ENCODE measurements around the gene BNC2.

GRCh38 chr9:16613605-16614004 lies 256.9 kb downstream of the BNC2 start:
- TF ChIP-seq POLR2A (IDR thresholded peaks at IDR 0.05) (no peak), CTCF (IDR thresholded peaks at IDR 0.05) (no peak), EP300 (IDR thresholded peaks at IDR 0.05) (no peak)
